Stimulated activated naive CD8-positive, alpha-beta T cell treated with anti-CD3 and anti-CD28 coated beads, Interleukin-15, amount 100 ng/mL, for 72 hours (primary cell): ENCODE results near the gene HSPB1.
"Not testable (repeated sequence)": the region's sequence is repeated elsewhere in the genome, so short reads cannot be mapped to it uniquely, and the experiment has no call there.

Experiments used
- ATAC-seq: fragments of 150-1000 bp; cut with Tn5 transposase; 2 replicates; pipeline ENCODE4 v1.10.0; 2021; ENCODE audit warnings: mild to moderate bottlenecking, moderate library complexity
- DNase-seq, 2 donors: peaks; one replicate each; pipeline ENCODE4 v3.0.0; 2021 to 2022
- H3K27ac Mint-ChIP-seq, 2 donors: one replicate each; pipeline ENCODE4 v1.8.0; 2022; ENCODE audit warnings: mild to moderate bottlenecking in 2 of 2, mixed read lengths in 2 of 2, moderate library complexity in 2 of 2
- H3K27me3 Mint-ChIP-seq: one replicate; pipeline ENCODE4 v1.8.0; 2022; ENCODE audit warnings: mixed read lengths
- H3K4me1 Mint-ChIP-seq: one replicate; pipeline ENCODE4 v1.8.0; 2022; ENCODE audit warnings: mild to moderate bottlenecking, mixed read lengths
- H3K4me3 Mint-ChIP-seq, 2 donors: one replicate each; pipeline ENCODE4 v1.8.0; 2022; ENCODE audit warnings: mild to moderate bottlenecking in 2 of 2, mixed read lengths in 2 of 2, moderate library complexity in 1 of 2
- H3K9me3 Mint-ChIP-seq, 2 donors: one replicate each; pipeline ENCODE4 v1.8.0; 2022; ENCODE audit warnings: mixed read lengths in 2 of 2

Gene HSPB1

DNA sequence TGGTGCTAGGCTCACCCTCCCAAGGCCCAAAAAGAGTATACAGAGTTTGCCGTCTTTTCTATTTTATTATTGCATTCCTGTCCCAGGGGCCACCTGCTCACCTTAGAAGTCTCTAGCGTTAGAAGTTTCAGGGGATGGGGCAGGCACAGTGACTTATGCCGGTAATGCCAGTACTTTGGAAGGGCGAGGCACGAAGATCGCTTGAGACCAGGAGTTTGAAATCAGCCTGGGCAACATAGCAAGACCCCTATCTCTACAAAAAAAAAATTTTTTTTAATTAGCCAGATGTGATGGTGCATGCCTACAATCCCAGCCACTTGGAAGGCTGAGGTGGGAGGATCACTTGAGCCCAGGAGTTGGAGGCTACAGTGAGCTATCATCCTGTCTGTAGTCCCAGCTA, 30.3 kb upstream of the HSPB1 start:
- peaks cover 37% of the 10 kb centered on the region for H3K4me1 Mint-ChIP-seq
- DNase-seq (no peak), ATAC-seq (no peak)
- no peak overlapping the region for H3K4me3 Mint-ChIP-seq
- peaks cover 42% of the 10 kb centered on the region for H3K27me3 Mint-ChIP-seq
- H3K27ac Mint-ChIP-seq: no peak overlapping the region
- no peaks in the 10 kb centered on the region for H3K9me3 Mint-ChIP-seq

DNA sequence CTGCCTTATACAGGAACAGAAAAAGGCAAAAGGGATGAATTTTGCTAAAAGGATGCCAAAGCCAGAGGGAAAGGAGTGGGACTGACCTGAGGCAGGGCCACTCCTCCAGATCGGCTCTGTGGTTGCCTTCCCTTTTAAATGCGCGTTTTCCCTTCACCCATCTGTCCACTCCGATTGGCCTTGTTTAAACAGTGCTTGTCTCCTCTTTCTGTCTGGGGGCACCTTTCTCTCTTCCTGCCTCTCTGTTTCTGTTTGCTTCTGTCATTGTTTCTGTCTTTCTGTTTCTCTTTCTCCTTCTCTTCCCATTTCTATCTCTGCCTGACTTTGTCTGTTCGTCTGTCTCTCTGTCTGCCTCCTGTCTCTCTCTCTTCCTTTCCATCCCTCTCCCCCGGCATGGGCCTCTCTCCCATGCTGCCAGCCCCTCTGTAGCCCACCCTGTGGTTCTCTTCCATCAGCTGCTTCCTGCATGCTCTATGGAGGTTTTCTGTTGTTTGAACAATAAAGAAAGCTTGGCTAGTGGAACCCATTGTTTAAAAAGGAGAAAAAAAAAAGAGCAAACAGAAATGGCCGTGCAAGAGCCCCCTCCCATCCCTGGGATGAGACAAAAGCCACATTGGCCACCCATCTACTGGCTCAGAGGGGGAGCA, 29.5 kb upstream of the HSPB1 start:
- peak overlapping the region in 1 of 2 donors; percentile 91 for H3K27ac Mint-ChIP-seq
- peak overlapping the region; percentile 69 to 74 for H3K4me3 Mint-ChIP-seq
- DNase-seq (no peak), ATAC-seq (peak; percentile 44)
- H3K27me3 Mint-ChIP-seq: peaks cover 41% of the 10 kb centered on the region
- peaks cover 33% of the 10 kb centered on the region for H3K4me1 Mint-ChIP-seq
- H3K9me3 Mint-ChIP-seq: no peaks in the 10 kb centered on the region

DNA sequence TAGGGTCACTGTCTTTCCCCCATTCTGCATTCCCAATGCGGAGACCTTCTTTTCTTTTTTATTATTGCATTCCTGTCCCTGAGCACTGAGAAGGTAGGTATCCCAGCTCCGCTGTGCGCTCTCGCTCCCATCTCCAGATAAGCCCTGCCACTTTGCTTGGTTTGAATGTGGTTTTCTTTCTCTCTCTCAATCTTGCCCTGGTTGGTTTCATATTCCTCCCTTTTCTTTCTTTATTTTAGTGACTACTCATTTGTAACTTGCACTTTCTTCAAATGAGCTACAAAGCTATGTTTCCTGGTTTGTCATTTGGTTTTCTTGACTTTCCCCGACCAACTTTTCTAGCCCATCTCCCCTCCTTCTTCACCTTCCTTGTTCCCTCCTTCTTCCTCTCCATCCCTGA, 29.0 kb upstream of the HSPB1 start:
- H3K27ac Mint-ChIP-seq: peak overlapping the region in 1 of 2 donors; percentile 11

DNA sequence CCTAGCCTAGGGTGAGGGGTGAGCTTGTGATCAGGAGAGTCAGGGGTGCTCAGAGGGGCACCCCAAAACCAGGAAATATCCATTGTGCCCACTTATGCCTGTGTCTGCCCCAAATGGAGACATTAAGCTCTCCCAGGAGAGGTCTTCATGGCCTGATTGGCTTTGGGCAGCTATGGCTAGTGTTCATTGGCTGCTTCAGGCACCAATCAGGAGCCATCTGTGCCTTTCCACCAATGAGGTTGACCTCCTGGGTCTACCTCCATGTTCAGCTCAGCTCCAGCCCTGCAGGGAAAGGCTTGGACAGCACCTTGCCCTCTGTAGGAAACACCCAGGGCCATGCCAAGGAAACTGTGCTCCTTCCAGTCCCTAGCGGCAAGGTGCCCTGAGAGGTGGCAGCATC, 23.9 kb upstream of the HSPB1 start:
- no peak for DNase-seq
- peaks cover 61% of the 10 kb centered on the region for H3K27me3 Mint-ChIP-seq
- H3K4me3 Mint-ChIP-seq: no peak overlapping the region
- no peaks in the 10 kb centered on the region for H3K9me3 Mint-ChIP-seq
- no peak for ATAC-seq
- peaks cover 22% of the 10 kb centered on the region for H3K4me1 Mint-ChIP-seq
- no peak overlapping the region for H3K27ac Mint-ChIP-seq

More for the DNA sequence above, 29.0 kb upstream of the HSPB1 start:
- Mint-ChIP-seq H3K4me1 (peaks cover 29% of the 10 kb centered on the region), H3K27me3 (peaks cover 36% of the 10 kb centered on the region), H3K4me3 (peak overlapping the region; percentile 69 to 76), H3K9me3 (no peaks in the 10 kb centered on the region)
- DNase-seq (no peak), ATAC-seq (no peak)

DNA sequence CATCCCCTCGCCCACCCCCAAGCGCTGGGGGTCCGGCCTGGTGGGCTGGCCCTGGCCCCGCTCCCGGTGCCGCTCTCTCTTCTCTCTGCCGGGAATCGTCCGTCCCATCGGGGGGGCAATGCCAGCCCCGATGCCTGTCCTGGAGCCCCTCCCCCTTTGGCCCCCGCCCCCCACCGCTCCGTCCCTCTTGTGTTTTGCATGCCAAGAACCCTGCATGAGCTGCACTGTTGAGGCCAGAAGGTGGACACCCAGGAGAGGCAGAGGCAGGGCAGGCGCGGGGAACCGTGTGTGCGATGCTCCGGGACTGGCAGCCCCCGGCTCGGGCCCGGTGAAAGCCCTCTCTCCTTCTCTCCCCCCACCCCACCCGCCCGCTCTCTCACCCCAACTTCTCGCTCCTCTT, 22.1 kb upstream of the HSPB1 start:
- Mint-ChIP-seq H3K27me3 (peaks cover 76% of the 10 kb centered on the region), H3K4me3 (no peak overlapping the region), H3K9me3 (no peaks in the 10 kb centered on the region), H3K4me1 (peaks cover 16% of the 10 kb centered on the region), H3K27ac (no peak overlapping the region)
- ATAC-seq (peak; percentile 12), DNase-seq (no peak)

GRCh38 chr7:76281006-76281705, 21.3 kb upstream of the HSPB1 start:
- peaks cover 76% of the 10 kb centered on the region for H3K27me3 Mint-ChIP-seq
- no peak for ATAC-seq
- H3K27ac Mint-ChIP-seq: no peak overlapping the region

GRCh38 chr7:76281706-76282343, 20.6 kb upstream of the HSPB1 start:
- no peak overlapping the region for H3K27ac Mint-ChIP-seq
- DNase-seq (no peak), ATAC-seq (no peak)
- peak overlapping the region; percentile 78 to 83 for H3K4me3 Mint-ChIP-seq
- no peaks in the 10 kb centered on the region for H3K9me3 Mint-ChIP-seq
- H3K4me1 Mint-ChIP-seq: peaks cover 16% of the 10 kb centered on the region
- H3K27me3 Mint-ChIP-seq: peaks cover 75% of the 10 kb centered on the region

More at GRCh38 chr7:76281006-76281705, 21.3 kb upstream of the HSPB1 start:
- Mint-ChIP-seq H3K4me3 (peak overlapping the region; percentile 50 to 64), H3K9me3 (no peaks in the 10 kb centered on the region), H3K4me1 (peaks cover 16% of the 10 kb centered on the region)
- DNase-seq: no peak

DNA sequence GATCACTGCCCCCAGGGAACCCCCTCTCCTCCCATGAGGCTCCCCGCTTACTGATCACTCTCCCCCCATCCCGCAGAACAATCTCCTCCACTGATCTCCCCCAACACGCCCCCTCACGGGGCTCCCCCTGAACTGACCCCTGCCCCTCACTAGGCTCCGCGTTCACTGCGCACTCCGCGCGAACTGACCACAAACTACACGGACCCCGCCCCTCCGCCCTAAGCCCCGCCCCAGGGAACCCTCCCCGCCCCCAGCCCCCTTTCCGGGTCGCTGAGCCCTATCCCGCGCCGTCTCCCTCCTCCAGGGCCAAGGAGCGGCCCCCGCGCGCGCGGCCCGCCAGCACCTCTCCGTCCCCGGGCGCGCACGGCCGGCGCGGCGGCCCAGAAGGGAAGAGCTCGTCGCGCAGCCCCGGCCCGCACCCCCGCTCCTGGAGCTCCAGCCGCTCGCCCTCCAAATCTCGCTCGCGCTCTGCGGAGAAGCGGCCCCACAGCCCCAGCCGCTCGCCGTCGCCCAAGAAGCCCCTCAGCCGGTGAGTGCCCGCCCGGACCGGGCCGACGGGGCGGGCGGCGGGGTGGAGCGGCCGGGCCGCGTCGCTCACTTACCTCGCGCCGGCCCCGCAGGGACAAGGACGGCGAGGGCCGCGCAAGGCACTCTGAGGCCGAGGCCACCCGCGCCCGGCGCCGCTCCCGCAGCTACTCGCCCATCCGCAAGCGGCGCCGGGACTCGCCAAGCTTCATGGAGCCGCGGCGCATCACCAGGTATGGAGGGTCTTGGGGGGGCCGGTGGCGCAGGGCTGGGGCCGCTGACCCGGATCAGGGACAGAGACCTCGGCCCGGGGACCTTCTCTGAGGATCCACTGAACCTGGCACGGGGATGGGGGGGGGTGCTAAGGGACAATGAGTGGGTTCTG, 19.9 kb upstream of the HSPB1 start:
- DNase-seq: peak in 1 of 2 donors; percentile 17
- Mint-ChIP-seq H3K27ac (no peak overlapping the region), H3K4me1 (peaks cover 16% of the 10 kb centered on the region), H3K9me3 (no peaks in the 10 kb centered on the region), H3K4me3 (peak overlapping the region; percentile 78 to 83), H3K27me3 (peaks cover 68% of the 10 kb centered on the region)
- peak; percentile 19 for ATAC-seq

- H3K27me3 Mint-ChIP-seq: peaks cover 65% of the 10 kb centered on the region
- DNase-seq (no peak), ATAC-seq (no peak)
- no peaks in the 10 kb centered on the region for H3K9me3 Mint-ChIP-seq
- H3K4me1 Mint-ChIP-seq: peaks cover 16% of the 10 kb centered on the region
- H3K27ac Mint-ChIP-seq: no peak overlapping the region
- H3K4me3 Mint-ChIP-seq: peak overlapping the region; percentile 46 to 65
Observed at GRCh38 chr7:76283254-76284159, 19.0 kb upstream of the HSPB1 start.

- H3K4me3 Mint-ChIP-seq: no peak overlapping the region
- DNase-seq: no peak
Observed at GRCh38 chr7:76285604-76286374, 16.7 kb upstream of the HSPB1 start.

DNA sequence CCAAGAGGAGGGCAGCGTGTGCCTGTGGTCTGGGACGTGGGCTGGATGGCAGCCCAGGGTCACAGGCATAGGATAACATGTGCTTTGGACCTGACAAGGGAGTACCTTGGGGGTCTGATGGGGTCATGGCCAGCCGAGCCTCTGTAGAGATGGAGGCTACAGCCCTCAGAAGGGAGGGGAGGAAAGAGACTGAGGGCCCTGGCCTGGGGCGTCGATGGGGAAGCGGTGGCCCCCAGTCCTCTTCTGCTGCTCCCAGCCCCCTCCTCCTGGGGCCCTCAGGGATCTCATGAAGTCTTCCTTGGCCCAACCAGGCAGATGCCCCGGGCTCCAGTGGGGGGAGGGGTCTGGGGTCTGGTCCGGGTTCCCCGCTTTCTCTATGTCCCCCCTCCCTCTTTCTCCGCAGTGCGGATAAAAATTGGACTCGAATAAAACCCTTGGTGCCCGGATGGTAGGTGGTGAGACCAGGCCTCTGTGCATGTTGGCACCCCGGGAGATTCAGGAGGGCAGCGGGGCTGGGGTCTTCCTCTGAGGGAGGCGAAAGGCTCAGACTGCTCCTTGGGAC, 15.6 kb upstream of the HSPB1 start:
- peaks cover 25% of the 10 kb centered on the region for H3K4me1 Mint-ChIP-seq
- no peaks in the 10 kb centered on the region for H3K9me3 Mint-ChIP-seq
- DNase-seq (no peak), ATAC-seq (no peak)
- H3K27ac Mint-ChIP-seq: no peak overlapping the region
- peaks cover 30% of the 10 kb centered on the region for H3K27me3 Mint-ChIP-seq
- no peak overlapping the region for H3K4me3 Mint-ChIP-seq

More at GRCh38 chr7:76285604-76286374, 16.7 kb upstream of the HSPB1 start:
- H3K4me1 Mint-ChIP-seq: peaks cover 23% of the 10 kb centered on the region
- peaks cover 42% of the 10 kb centered on the region for H3K27me3 Mint-ChIP-seq
- H3K27ac Mint-ChIP-seq: no peak overlapping the region
- ATAC-seq: no peak
- no peaks in the 10 kb centered on the region for H3K9me3 Mint-ChIP-seq

DNA sequence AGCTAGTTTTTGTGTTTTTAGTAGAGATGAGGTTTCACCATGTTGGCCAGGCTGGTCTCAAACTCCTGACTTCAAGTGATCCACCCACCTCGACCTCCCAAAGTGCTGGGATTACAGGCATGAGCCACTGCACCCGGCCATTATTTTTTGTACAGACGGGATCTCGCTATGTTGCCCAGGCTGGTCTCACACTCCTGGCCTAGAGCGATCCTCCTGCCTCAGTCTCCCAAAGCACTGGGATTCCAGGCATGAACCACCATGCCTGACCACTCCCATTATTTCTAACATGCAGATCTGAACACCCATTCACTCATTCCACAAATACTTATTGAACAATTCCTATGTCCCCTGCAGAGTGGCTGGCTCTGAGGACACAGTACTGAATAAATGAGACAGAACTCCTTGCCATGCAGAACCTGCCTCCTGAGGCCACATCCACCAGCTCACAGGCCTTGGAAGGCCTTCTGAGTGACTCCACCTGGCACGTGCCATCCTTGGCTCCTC, 11.6 kb upstream of the HSPB1 start:
- peaks cover 27% of the 10 kb centered on the region for H3K4me1 Mint-ChIP-seq
- ATAC-seq: peak; percentile 6
- not testable (repeated sequence) for H3K9me3 Mint-ChIP-seq, H3K27me3 Mint-ChIP-seq, DNase-seq
- H3K27ac Mint-ChIP-seq: peak overlapping the region; percentile 92 to 96
- H3K4me3 Mint-ChIP-seq: peak overlapping the region; percentile 72 to 74

- ATAC-seq (peak; percentile 90), DNase-seq (peak; percentile 94)
- H3K9me3 Mint-ChIP-seq: no peaks in the 10 kb centered on the region
- peaks cover 27% of the 10 kb centered on the region for H3K4me1 Mint-ChIP-seq
- peak overlapping the region; percentile 92 to 96 for H3K27ac Mint-ChIP-seq
- H3K27me3 Mint-ChIP-seq: no peaks in the 10 kb centered on the region
- peak overlapping the region; percentile 72 to 74 for H3K4me3 Mint-ChIP-seq
Observed at GRCh38 chr7:76291351-76292212, 10.9 kb upstream of the HSPB1 start.
